ENCODE measurements around the gene POLR2J2.
"Not testable (repeated sequence)": the region's sequence is repeated elsewhere in the genome, so short reads cannot be mapped to it uniquely, and the experiment has no call there.

Gene POLR2J2

GRCh38 chr7:102682560-102682959 is 11.1 kb upstream of the POLR2J2 start:
- DNase-seq (ENCODE audit: low read depth); in situ Hi-C loops (cut with HindIII; ENCODE audit: low sequenced_read_pairs); H3K4me3 ChIP-seq (ENCODE audit: low read depth, low read length): not testable (repeated sequence)

DNA sequence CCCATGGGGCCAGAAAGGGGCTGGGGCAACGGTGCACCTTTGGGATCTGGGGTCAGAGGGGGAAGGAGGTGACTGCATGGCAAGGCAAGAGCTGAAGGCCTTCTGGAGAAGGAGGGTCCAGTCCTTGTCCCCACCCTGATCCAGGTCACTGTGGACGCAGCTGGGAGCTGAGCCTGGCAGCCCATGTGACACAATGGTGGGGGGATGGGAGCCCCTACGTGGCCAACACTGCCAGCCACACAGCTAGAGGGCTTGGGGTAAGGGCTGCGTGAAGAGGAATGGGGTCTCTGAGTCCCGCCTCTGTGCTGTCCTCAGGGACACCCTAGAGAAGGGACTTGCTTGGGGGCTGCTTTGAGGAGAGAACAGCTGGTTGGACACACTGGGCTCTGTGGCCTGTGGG is 9.3 kb upstream of the POLR2J2 start:
- in situ Hi-C loops (cut with HindIII; ENCODE audit: low sequenced_read_pairs); H3K4me3 ChIP-seq (ENCODE audit: low read depth, low read length); DNase-seq (ENCODE audit: low read depth): not testable (repeated sequence)

DNA sequence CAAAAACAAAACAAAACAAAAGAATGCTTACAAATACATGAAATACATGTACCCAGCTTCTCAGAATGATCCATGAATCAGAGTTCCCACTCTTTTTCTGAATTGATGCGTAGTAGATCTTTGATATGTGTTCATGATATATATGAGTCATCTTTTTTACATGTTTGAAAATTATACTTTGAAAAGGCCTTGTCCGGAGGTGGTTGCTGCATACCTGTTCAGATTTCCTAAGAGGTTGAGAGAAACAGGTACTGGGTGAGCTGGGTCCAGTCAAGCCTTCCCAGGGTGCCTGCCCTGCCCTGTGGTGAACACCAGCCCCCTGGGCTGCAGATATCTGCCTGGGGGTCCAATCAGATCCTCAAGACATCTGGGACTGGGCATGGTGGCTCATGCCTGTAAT is 4.1 kb upstream of the POLR2J2 start:
- in situ Hi-C loops (cut with HindIII; ENCODE audit: low sequenced_read_pairs); DNase-seq (ENCODE audit: low read depth); H3K4me3 ChIP-seq (ENCODE audit: low read depth, low read length): not testable (repeated sequence)

- H3K4me3 ChIP-seq (ENCODE audit: low read depth, low read length); DNase-seq (ENCODE audit: low read depth); in situ Hi-C loops (cut with HindIII; ENCODE audit: low sequenced_read_pairs): not testable (repeated sequence)
These were observed 2.1 kb upstream of the POLR2J2 start for GRCh38 chr7:102673447-102674067.

- H3K4me3 ChIP-seq (ENCODE audit: low read depth, low read length); in situ Hi-C loops (cut with HindIII; ENCODE audit: low sequenced_read_pairs); DNase-seq (ENCODE audit: low read depth): not testable (repeated sequence)
These were observed 469 bp upstream of the POLR2J2 start for GRCh38 chr7:102671956-102672307.

DNA sequence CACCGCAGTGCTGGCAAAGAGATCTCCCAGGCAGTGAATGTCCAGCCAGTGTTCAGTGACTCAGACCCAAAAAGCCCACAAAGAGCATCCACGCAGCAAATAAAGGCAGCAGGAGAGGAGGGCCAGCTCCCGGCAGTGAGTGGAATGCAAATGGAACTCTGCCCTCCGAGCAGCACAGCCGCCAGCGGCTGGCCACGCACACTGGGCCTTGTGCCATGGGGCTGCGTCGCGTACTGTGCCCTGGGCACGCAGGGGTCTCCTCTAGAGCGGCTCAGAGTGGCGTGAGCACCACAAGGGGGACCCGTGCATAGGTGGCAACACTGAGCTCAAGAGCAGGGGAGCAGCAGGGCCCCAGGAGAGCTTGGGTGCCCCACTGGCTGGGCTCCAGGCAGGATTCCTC is 3.9 kb downstream of the POLR2J2 start:
- DNase-seq (ENCODE audit: low read depth); H3K4me3 ChIP-seq (ENCODE audit: low read depth, low read length); in situ Hi-C loops (cut with HindIII; ENCODE audit: low sequenced_read_pairs): not testable (repeated sequence)

- in situ Hi-C loops (cut with HindIII; ENCODE audit: low sequenced_read_pairs); H3K4me3 ChIP-seq (ENCODE audit: low read depth, low read length); DNase-seq (ENCODE audit: low read depth): not testable (repeated sequence)
These were observed 4.6 kb downstream of the POLR2J2 start for GRCh38 chr7:102666850-102667249.

- DNase-seq (ENCODE audit: low read depth); H3K4me3 ChIP-seq (ENCODE audit: low read depth, low read length); in situ Hi-C loops (cut with HindIII; ENCODE audit: low sequenced_read_pairs): not testable (repeated sequence)
These were observed 6.7 kb downstream of the POLR2J2 start for GRCh38 chr7:102664765-102665164.

- DNase-seq (ENCODE audit: low read depth); in situ Hi-C loops (cut with HindIII; ENCODE audit: low sequenced_read_pairs); H3K4me3 ChIP-seq (ENCODE audit: low read depth, low read length): not testable (repeated sequence)
These were observed 21.5 kb downstream of the POLR2J2 start, which contains the start of gene SPDYE2B for GRCh38 chr7:102649924-102650323. Gene SPDYE2B (plus strand): TSS chr7:102650319. CDS start chr7:102652349, 2,030 bp downstream.

DNA sequence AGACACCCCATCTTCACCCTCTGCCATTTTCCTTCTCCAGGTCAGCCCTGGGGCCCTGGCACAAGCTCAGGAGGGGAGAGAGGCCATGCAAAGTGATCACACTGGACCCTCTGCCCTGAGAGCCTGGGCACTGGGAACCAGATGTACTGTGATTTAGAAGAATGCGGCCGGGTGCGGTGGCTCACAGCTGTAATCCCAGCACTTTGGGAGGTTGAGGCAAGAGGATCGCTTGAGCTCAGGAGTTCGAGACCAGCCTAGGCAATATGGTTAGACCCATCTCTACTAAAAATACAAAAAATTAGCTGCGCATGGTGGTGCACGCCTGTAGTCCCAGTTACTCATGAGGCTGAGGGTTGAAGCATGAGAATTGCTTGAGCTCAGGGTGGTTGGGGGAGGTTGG is 23.6 kb downstream of the POLR2J2 start:
- in situ Hi-C loops (cut with HindIII; ENCODE audit: low sequenced_read_pairs); H3K4me3 ChIP-seq (ENCODE audit: low read depth, low read length); DNase-seq (ENCODE audit: low read depth): not testable (repeated sequence)

DNA sequence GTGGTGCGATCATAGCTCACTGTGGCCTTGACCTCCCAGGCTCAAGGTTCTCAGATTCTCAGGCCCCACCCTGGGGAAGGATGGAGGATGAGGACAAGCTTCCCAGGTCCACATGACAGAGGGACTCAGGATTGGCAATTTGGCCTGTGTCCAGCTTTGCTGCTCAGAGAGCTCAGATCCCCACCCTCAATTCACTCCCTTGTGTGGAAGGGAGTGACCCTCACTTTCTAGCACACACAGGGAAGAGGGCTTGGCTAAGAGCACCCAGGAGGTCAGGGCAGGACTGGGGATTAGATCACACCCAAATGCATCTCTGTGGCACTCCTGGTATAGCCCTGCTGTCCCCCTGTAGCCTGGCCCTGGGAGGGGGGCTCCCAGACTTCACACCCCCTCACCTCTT is 28.1 kb downstream of the POLR2J2 start:
- in situ Hi-C loops (cut with HindIII; ENCODE audit: low sequenced_read_pairs); DNase-seq (ENCODE audit: low read depth); H3K4me3 ChIP-seq (ENCODE audit: low read depth, low read length): not testable (repeated sequence)

DNA sequence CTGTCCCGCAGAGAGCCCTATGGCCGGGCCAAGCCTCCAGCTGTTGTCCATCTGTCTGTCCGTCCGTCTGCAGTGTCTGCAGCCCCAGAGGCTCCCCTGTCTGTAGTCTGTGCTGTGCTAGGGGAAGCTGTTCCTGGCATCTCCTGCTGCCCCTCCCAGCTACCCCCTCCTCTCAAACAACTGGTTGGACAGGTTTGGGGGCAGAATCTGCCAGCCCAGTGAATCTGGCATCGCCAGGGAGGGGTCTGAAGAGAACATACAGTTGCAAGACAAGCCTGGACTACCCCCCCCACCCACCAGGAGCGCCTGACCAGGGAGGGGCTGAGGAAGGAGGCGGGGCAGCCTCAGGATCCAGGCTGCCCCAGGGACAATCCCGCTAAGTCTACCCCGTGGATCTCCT is 28.8 kb downstream of the POLR2J2 start, which contains the start of gene UPK3BL1:
Gene UPK3BL1 (minus strand): TSS at position 101 of the 400 bp plus-strand sequence. CDS start 50 bp downstream, at position 51.
- DNase-seq (ENCODE audit: low read depth); in situ Hi-C loops (cut with HindIII; ENCODE audit: low sequenced_read_pairs); H3K4me3 ChIP-seq (ENCODE audit: low read depth, low read length): not testable (repeated sequence)

GRCh38 chr7:102638848-102639247 is 32.6 kb downstream of the POLR2J2 start:
- H3K4me3 ChIP-seq (ENCODE audit: low read depth, low read length); DNase-seq (ENCODE audit: low read depth); in situ Hi-C loops (cut with HindIII; ENCODE audit: low sequenced_read_pairs): not testable (repeated sequence)

- DNase-seq (ENCODE audit: low read depth); H3K4me3 ChIP-seq (ENCODE audit: low read depth, low read length); in situ Hi-C loops (cut with HindIII; ENCODE audit: low sequenced_read_pairs): not testable (repeated sequence)
These were observed 34.5 kb downstream of the POLR2J2 start for GRCh38 chr7:102636956-102637355.

GRCh38 chr7:102635354-102635753 is 36.1 kb downstream of the POLR2J2 start:
- in situ Hi-C loops (cut with HindIII; ENCODE audit: low sequenced_read_pairs), result not testable (repeated sequence)

DNA sequence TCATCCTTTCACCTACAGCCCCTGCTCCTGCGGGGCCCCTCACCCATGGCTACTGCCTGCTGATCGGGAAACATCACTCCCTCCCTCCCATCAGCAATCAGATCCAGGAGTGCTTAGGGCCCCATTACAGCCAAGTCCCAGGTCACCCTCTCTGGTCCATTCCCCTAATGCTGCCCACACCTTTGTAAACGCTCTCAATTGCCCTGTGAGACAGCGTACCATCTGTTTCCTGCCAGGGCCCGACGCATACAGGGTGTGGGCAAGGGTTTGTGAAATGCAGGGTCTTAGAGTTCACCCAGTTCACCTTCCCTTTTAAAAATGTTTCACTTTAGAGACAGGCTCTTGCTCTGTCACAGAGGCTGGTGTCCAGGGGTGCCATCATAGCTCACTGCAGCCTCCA is 37.2 kb downstream of the POLR2J2 start:
- DNase-seq (ENCODE audit: low read depth); in situ Hi-C loops (cut with HindIII; ENCODE audit: low sequenced_read_pairs); H3K4me3 ChIP-seq (ENCODE audit: low read depth, low read length): not testable (repeated sequence)

More at GRCh38 chr7:102635354-102635753, 36.1 kb downstream of the POLR2J2 start:
- DNase-seq (ENCODE audit: low read depth); H3K4me3 ChIP-seq (ENCODE audit: low read depth, low read length): not testable (repeated sequence)

DNA sequence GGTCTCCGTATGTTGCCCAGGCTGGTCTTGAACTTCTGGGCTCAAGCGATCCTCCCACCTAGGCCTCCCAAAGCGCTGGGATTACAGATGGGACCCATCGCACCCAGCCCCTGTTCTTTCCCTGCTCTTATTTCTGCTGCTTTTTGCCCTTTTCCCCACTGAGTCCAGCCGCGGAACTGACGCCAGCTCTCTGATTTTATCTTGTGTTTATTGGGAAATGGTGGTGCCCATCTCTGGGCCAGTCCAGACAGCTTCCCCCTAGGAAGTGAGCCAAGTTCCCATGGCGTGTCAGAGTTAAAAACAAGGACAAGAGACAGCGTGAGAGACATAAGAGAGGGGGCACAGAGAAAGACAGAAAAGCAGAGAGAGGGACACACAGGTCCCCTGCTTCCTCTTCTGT is 40.8 kb downstream of the POLR2J2 start:
- DNase-seq (ENCODE audit: low read depth); in situ Hi-C loops (cut with HindIII; ENCODE audit: low sequenced_read_pairs); H3K4me3 ChIP-seq (ENCODE audit: low read depth, low read length): not testable (repeated sequence)

GRCh38 chr7:102627271-102627904 is 44.1 kb downstream of the POLR2J2 start:
- DNase-seq (ENCODE audit: low read depth); H3K4me3 ChIP-seq (ENCODE audit: low read depth, low read length); in situ Hi-C loops (cut with HindIII; ENCODE audit: low sequenced_read_pairs): not testable (repeated sequence)

Data from astrocyte of the cerebellum (primary cell).